ENCODE data around the gene PCYT2. TPM values are rescaled to one million over a fixed set of nuclear protein-coding genes. Genes with fewer than 3 reads are reported as not detected.

PCYT2 gene
- polyA plus RNA-seq, 1 experiment, result 44.2 TPM

DNA sequence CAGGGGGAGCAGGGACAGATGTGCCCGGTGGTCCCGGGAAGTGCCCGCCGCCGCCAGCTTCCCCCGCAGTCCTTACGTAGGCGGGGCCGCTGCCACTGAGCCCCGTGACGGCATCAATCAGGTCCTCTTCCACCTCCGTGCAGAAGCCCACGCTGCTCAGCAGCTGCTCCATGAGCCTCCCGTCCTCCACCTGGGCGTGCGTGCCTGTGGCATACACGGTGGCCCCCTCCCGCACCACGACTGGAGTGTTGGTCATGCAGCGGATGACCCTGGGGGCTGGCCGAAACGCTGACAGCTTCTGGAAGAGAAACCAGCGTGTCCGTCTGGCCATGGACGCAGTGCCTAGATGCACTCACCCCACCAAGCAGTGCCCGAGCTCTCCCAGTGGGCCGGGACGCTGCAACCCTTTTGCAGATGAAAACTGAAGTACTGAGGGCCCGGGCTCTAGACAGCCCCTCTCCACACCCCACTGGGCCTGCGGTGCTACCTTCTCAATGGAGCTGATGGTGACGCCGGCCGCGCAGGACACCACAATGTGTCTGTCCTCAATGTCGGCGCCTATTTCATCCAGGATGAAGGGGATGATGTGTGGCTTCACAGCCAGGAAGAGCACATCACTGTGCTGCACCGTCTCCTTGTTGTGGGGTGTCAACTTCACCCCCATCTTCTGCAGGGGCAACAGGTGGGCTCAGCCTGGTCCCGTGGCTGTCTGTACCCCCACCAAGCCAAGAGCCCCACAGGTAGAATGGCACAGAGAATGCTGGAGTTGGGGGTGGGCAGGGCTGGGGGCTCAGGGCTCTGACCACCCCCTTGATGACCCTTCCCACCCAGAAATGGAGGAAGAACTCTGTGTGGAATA is 23.9 kb upstream of the PCYT2 start:
- H3K36me3 ChIP-seq (ENCODE audit: control insufficient read depth, insufficient read depth, low read length), result peaks cover 20% of the 10 kb centered on the region
- ChIA-PET CTCF (interaction anchor here (0.8 to 1.4 kb wide), 4 partner anchors 7 to 103 kb away, joined by 3 read pairs; partner anchors contain the start of genes DCXR and MAFG), POLR2A (no interaction called here)
- no peak for DNase-seq (ENCODE audit: low read depth)
- no peaks in the 10 kb centered on the region for H3K27me3 ChIP-seq (ENCODE audit: control insufficient read depth, insufficient read depth, low read length)
- TF ChIP-seq, protein P1, sequence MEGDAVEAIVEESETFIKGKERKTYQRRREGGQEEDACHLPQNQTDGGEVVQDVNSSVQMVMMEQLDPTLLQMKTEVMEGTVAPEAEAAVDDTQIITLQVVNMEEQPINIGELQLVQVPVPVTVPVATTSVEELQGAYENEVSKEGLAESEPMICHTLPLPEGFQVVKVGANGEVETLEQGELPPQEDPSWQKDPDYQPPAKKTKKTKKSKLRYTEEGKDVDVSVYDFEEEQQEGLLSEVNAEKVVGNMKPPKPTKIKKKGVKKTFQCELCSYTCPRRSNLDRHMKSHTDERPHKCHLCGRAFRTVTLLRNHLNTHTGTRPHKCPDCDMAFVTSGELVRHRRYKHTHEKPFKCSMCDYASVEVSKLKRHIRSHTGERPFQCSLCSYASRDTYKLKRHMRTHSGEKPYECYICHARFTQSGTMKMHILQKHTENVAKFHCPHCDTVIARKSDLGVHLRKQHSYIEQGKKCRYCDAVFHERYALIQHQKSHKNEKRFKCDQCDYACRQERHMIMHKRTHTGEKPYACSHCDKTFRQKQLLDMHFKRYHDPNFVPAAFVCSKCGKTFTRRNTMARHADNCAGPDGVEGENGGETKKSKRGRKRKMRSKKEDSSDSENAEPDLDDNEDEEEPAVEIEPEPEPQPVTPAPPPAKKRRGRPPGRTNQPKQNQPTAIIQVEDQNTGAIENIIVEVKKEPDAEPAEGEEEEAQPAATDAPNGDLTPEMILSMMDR (IDR thresholded peaks at IDR 0.05; ENCODE audit: insufficient read depth, low read depth, low read length), result no peak
- no peak overlapping the region for H3K4me3 ChIP-seq (ENCODE audit: low read depth, low read length)

DNA sequence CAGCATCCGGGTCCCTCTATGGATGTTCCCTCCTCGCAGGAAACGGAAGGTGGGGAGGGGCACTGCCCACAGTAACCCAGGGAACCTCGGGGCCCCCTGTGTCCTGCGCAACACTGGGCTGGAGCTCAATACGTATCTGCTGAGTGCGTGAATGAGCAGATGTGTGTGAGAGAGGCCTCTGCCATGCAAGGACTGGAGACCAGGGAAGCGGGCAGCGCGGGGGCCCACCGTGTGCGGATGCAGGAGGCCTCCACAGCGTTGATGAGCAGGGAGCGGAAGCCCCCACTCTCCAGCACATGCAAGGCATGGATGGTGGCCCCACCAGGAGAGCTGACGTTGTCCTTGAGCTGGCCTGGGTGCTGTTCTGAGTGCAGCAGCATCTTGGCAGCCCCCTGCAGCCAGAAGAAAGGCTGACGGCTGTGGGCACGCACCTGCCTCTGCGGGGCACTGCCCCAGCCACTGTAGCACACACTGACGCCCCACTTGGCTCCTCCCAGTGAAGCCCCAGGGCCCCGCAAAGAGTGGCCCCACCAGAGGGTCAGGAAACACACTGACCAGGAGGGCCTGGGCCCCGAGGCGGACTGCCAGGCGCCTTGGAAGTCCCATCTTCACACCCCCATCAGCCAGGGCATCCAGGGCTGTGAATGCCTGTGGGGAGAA is 23.0 kb upstream of the PCYT2 start:
- no peak for DNase-seq (ENCODE audit: low read depth)
- ChIA-PET CTCF (interaction anchor here (1.2 to 1.6 kb wide), 3 partner anchors 10 to 103 kb away, joined by 3 to 4 read pairs (median 3); partner anchors contain the start of gene DCXR), POLR2A (no interaction called here)
- TF ChIP-seq, protein P1 (IDR thresholded peaks at IDR 0.05; ENCODE audit: insufficient read depth, low read depth, low read length), result no peak
- H3K36me3 ChIP-seq (ENCODE audit: control insufficient read depth, insufficient read depth, low read length), result peaks cover 20% of the 10 kb centered on the region
- no peaks in the 10 kb centered on the region for H3K27me3 ChIP-seq (ENCODE audit: control insufficient read depth, insufficient read depth, low read length)
- H3K4me3 ChIP-seq (ENCODE audit: low read depth, low read length), result no peak overlapping the region

DNA sequence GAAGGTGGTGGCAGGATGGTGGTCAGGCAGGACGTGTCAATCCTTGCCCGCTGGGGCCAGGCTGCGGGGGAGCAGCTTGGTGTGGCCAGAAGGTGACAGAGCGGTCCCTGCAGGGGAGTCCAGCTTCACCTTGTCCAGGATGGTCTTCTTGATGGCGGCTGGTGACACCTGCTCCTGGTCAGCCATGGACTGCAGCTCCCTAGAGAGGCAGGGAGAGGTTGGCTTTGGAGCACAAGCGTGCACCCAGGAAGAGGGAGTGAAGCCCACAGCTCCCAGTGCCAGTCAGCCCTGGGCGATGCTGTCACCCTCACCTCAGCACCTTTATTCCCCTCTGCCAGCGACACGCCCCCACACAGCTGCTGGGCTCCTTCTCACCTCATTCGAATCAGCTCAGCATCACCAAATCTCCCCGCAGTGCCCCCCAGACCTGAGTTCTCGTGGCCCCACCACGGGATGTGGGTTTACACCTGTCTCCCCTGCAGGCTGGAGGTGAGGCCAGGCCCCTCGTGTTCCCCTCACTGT is 22.0 kb upstream of the PCYT2 start:
- Histone ChIP-seq H3K36me3 (ENCODE audit: control insufficient read depth, insufficient read depth, low read length) (peaks cover 20% of the 10 kb centered on the region), H3K27me3 (ENCODE audit: control insufficient read depth, insufficient read depth, low read length) (no peaks in the 10 kb centered on the region), H3K4me3 (ENCODE audit: low read depth, low read length) (no peak overlapping the region)
- POLR2A ChIA-PET, result interaction anchor here (0.5 kb wide), 1 partner anchor 70 kb away, joined by 3 read pairs; no protein-coding TSS in a partner anchor
- DNase-seq (ENCODE audit: low read depth), result no peak
- CTCF ChIA-PET, result interaction anchor here (1.2 to 1.6 kb wide), 2 partner anchors 26 to 104 kb away, joined by 3 to 4 read pairs; partner anchors contain the start of gene DCXR
- TF ChIP-seq, protein P1 (IDR thresholded peaks at IDR 0.05; ENCODE audit: insufficient read depth, low read depth, low read length), result no peak

DNA sequence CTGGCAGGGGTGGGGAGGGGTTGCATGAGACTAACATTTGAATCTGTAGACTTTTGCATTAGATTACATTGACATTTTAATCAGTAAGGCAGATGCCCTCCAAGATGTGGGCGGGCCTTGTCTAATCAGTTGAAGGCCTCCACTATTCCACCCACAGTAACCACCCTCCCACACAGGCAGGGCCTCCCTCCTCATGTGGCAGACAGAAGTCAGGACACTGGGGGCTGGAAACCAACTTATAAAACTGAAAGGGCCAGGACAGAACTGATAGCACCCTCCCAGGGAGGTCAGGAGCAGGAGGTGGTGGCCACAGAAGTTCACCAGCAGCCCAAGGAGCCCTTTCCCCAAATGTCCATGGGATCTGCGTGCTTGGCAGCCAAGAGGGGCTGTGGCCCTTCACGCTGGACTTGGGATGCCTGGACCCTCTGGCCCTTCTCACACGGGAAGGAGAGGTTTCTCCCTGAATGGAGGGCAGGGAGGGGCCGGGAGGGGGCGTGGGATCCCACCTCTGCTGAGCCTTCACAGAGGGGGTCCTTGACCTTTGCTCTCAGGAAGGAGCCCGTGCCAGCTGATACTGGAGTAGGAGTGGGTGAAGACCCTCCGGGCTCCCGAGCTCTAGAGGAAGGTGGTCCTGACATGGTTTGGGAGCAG is 21.3 kb upstream of the PCYT2 start:
- DNase-seq (ENCODE audit: low read depth), result no peak
- POLR2A ChIA-PET, result interaction anchor here (0.5 kb wide), 1 partner anchor 71 kb away, joined by 3 read pairs; no protein-coding TSS in a partner anchor
- Histone ChIP-seq H3K36me3 (ENCODE audit: control insufficient read depth, insufficient read depth, low read length) (peaks cover 20% of the 10 kb centered on the region), H3K27me3 (ENCODE audit: control insufficient read depth, insufficient read depth, low read length) (no peaks in the 10 kb centered on the region), H3K4me3 (ENCODE audit: low read depth, low read length) (no peak overlapping the region)
- CTCF ChIA-PET, result interaction anchor here (1.6 kb wide), 1 partner anchor 27 kb away, joined by 4 read pairs; no protein-coding TSS in a partner anchor
- TF ChIP-seq, protein P1 (IDR thresholded peaks at IDR 0.05; ENCODE audit: insufficient read depth, low read depth, low read length), result no peak

All from BJ (cell line).